ENCODE results near the gene GPATCH2.
"Not testable (repeated sequence)": the region's sequence is repeated elsewhere in the genome, so short reads cannot be mapped to it uniquely, and the experiment has no call there.

The GPATCH2 gene

DNA sequence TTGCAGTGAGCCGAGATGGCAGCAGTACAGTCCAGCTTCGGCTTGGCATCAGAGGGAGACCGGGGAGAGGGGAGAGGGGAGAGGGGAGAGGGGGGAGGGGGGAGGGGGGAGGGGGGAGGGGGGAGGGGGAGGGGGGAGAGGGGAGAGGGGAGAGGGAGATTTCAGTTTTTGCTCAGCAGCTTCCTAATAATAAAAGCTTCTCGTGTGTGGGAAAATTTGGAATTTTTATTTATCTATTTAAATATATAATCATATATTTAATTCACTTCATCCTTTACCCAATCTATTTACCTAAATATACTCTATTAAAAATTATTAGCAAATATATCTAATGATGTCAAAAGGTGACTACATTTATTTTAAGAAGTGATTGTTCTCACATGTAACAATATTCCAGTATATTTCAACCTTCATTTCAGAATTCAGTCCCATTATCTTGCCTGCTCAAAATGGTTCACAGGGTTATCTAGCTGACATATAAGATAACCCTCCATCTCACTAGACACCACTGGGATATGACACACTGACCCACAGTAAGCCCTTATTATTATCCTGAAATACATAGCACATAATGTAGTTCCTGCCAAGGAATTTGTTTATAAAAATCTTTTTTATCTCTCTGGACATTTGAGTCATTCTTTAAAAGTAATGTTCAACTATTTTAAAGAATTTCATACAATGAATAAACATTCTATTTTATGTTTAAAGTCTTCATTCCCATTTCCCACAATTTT is 105.9 kb downstream of the GPATCH2 start:
- no peak for DNase-seq

GRCh38 chr1:217523921-217524320 is 107.0 kb downstream of the GPATCH2 start:
- not testable (repeated sequence) for DNase-seq

- DNase-seq = no peak
Observed at GRCh38 chr1:217522277-217522676, 108.6 kb downstream of the GPATCH2 start.

DNA sequence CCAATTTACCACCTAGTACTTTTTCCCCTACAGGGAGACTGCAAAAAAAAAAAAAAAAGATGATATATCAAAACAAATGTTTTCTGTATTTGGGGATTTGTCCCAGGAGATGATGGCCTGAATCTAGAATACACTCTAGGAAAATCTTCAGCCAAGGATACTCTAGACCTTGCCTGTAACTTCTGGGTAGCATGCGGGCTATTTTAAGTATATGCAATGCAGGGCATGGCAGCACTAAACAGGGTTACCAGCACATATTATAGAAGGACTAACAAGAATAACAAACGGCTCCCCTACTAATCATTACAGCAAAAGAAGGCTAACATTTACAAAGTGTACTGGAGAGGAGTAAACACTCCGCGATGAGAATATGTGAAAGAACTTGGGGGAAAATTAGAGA is 109.6 kb downstream of the GPATCH2 start:
- DNase-seq = no peak

GRCh38 chr1:217506878-217507277 is 124.0 kb downstream of the GPATCH2 start:
- DNase-seq = no peak

GRCh38 chr1:217498209-217498608 is 132.7 kb downstream of the GPATCH2 start:
- DNase-seq = no peak

- peak; percentile 37 for DNase-seq
Observed at GRCh38 chr1:217495249-217495648, 135.6 kb downstream of the GPATCH2 start.

DNA sequence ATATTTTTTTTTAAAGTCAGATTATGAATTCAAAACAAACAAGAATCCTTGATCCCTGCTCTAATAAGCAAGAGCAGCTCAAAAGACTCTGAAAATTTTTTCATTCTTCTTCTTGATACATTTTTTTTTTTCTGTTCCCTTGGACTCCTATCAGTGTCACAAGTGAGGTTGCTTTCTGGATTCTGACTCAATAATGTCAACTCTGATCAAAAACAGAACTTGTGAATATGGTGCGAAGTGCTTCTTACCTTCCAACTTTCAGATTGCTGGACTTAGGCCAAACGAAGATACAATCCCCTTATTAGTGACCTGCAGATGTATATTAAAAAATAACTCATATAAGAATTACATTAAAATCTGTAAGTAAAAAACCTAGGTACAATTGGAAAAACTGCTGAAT is 136.1 kb downstream of the GPATCH2 start:
- peak; percentile 58 for DNase-seq

DNA sequence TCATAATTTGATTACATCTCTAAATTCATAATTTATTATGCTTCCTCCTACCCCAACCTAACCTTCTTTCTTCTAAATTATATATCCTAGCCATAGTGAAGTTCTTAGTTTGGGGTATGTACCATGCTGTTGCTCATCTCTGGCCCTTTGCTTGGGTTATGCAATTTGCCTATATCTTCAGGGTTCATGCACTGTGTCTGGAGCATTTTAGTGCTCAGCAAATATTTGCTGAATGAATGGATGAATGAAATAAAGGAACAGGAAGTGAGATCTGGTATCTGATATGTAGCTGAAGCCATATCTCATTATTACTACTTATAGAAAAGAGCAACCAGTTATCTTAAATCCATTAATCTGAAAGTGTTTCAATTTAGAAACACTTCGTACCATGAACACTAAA is 137.6 kb downstream of the GPATCH2 start:
- DNase-seq = no peak

GRCh38 chr1:217484871-217485270 is 146.0 kb downstream of the GPATCH2 start:
- DNase-seq = no peak

GRCh38 chr1:217482356-217483102 is 148.4 kb downstream of the GPATCH2 start:
- DNase-seq = peak; percentile 89

DNA sequence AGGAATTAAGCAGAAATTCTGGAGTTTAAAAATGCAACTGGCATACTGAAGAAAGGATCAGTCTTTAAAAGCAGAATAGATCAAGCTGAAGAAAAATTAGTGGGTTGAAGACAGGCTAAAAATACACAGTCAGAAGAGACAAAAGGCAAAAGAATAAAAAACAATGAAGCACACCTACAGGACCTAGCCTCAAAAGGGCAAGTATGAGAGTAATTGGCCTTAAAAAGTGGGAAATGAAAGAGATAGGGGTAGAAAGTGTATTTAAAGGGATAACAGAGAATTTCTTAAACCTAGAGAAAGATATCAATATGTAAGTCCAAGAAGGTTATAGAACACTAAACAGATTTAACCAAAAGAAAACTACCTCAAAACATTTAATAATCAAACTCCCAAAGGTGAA is 152.4 kb downstream of the GPATCH2 start:
- no peak for DNase-seq

- no peak for DNase-seq
Observed at GRCh38 chr1:217472915-217473314, 158.0 kb downstream of the GPATCH2 start.

DNA sequence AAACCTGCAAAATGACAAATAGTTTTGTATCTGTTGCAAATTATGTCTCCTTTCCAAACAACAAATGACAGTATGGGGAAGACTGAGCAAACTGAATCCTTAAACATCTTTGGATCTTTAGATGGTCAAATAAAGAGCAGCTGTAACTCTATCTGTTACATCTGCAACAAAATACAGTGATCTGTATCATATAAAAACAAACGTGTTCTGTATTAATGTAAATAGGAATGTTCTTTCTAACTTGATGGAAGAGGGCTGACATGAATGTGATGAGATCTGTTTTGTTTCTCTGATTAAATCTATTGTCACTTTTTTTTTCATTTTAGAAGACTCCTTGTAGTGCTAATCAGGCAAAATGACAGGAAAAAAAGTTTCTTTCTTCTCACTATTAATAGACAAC is 159.5 kb downstream of the GPATCH2 start:
- no peak for DNase-seq

- no peak for DNase-seq
Observed at GRCh38 chr1:217469983-217470382, 160.9 kb downstream of the GPATCH2 start.

GRCh38 chr1:217465102-217465501 is 165.8 kb downstream of the GPATCH2 start:
- no peak for DNase-seq

DNA sequence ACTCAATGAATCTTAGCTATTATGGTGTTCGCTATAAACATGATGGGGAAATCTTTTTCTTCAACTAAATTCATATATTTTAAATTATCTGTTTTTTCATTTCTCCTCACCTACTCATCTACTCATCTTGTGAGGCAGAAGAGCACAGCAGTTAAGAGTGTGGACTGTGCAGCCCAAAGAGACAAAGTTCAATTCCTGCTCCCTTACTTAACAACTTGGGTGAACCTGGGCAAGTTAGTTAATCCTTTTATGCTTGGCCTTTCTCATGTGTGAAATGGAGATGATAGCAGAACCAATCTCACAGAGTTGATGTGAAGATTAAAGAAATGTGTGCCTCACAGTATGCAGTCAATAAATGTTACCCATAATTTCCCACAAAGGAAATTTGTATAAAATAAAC is 168.2 kb downstream of the GPATCH2 start:
- DNase-seq = no peak

DNA sequence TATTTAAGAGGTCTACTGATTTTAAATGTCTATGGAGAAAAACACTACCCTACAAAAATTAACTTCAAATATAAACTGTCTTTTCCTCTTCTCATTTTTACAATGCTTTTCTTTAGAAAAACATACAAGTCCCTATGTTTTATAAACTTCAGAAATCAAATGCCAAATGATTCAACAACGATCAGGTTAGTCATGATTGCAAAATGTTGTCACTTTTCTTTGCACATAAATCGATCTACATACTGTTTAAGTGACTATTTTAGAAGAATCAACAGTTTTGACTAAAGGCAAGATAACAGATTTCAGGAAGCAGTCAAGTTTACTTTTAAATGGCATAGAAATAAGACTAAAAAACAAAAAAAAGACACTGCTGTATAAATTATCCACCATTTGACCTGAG is 168.7 kb downstream of the GPATCH2 start:
- no peak for DNase-seq

- DNase-seq = no peak
Observed at GRCh38 chr1:217457016-217457415, 173.9 kb downstream of the GPATCH2 start.

DNA sequence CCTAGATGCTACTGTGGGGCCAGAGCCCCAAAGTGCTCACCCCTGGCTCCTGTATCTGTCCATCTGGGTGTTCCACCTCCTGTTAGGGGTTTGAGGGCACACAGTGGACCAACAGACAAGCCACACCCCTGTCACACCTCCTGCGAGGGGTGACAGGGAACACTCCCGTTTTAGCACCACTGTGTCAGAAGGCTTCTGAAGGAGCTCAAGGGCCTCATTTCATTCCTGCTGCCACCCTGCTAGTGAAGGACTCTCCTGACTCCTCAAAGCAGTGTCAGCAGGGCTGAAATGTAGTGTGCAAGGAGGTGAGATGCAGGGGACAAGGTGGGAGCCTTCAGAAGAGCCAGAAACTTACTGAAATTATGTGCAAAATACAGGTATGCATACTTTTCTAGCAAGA is 174.6 kb downstream of the GPATCH2 start:
- no peak for DNase-seq

- no peak for DNase-seq
Observed at GRCh38 chr1:217453816-217454215, 177.1 kb downstream of the GPATCH2 start.

- DNase-seq = no peak
Observed at GRCh38 chr1:217449370-217449769, 181.5 kb downstream of the GPATCH2 start.

- DNase-seq = no peak
Observed at GRCh38 chr1:217443845-217444244, 187.0 kb downstream of the GPATCH2 start.

DNA sequence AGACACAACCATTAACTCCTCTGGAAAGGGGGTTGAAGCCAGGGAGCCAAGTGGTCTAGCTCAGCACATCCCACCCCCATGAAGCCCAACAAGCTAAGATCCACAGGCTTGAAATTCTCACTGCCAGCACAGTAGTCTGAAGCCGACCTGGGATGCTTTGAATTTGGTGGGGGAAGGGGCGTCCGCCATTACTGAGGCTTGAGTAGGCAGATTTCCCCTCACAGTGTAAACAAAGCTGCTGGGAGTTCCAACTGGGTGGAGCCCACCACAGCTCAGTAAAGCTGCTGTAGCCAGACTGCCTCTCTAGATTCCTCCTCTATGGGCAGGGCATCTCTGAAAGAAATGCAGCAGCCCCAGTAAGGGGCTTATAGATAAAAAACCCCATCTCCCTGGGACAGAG is 193.5 kb downstream of the GPATCH2 start:
- DNase-seq = no peak

GRCh38 chr1:217435204-217435603 is 195.7 kb downstream of the GPATCH2 start:
- DNase-seq = no peak
